ENCODE data around the gene PDSS2.
A peak's percentile ranks its signal among the peaks of the same experiment; 100 is the strongest.

Gene PDSS2, protein sequence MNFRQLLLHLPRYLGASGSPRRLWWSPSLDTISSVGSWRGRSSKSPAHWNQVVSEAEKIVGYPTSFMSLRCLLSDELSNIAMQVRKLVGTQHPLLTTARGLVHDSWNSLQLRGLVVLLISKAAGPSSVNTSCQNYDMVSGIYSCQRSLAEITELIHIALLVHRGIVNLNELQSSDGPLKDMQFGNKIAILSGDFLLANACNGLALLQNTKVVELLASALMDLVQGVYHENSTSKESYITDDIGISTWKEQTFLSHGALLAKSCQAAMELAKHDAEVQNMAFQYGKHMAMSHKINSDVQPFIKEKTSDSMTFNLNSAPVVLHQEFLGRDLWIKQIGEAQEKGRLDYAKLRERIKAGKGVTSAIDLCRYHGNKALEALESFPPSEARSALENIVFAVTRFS

DNA sequence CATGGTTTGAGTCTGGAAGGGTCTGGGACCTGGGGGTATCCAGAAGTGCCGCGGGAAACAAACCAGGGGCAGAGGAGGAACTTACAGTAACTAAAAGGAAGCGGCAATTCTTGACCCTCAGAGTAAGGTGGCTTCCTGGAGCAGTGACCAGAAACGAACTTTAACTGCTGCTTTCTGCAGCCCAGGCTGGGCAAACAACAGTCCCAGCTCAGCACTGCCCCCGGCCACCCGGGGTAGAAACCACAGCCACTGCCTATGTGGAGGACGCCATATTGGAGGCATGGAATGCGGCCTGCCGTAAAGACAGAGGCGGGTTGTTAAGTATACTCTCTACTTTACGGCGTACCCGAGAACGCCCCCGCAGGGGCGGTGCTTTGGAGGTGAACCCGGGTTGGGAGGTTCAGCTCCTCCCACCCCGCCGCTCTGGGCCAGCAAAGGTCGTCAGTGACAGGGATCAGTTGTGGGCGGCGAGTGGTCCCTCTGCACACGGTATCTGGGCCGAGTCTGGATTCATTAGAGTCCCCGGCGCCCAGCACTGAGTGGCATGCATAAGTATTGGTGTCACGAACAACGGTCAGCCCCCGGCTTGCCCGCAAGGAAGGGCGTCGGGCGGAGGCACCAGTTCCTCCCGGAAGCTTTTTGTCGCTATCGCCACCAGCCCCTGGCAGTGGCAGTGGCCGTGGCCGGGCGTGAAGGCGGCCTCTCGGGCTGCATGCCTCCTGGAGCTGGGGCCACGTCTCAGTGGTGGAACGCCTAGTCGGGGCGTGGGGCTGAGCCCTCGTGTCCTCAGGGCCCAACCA lies at the start of gene PDSS2:
Gene PDSS2, minus strand, starts transcription at position 282 of the 800 bp plus-strand sequence. Its CDS starts 279 bp downstream, at position 3.
- Histone ChIP-seq H3K4me3 (ENCODE audit: low read depth in 1 of 5, low read length in 5 of 5) (peak within 1 kb of the TSS; percentile 81 to 99 (median 91)), H3K27me3 (ENCODE audit: control insufficient read depth in 5 of 5, insufficient read depth in 4 of 5, low read length in 5 of 5) (no peaks in the 10 kb centered on the region), H3K9ac (ENCODE audit: low read length in 5 of 5) (peak within 1 kb of the TSS; percentile 81 to 99 (median 82)), H3K9me3 (ENCODE audit: control insufficient read depth in 5 of 5, low read length in 5 of 5) (no peaks in the 10 kb centered on the region), H3K27ac (ENCODE audit: low read depth, low read length) (peak within 1 kb of the TSS; percentile 91), H3K4me1 (ENCODE audit: control insufficient read depth in 5 of 5, insufficient read depth in 5 of 5, low read length in 5 of 5) (peaks cover 0 to 17% (median 15%) of the 10 kb centered on the region in 5 donors), H3K36me3 (ENCODE audit: control insufficient read depth in 5 of 5, insufficient read depth in 5 of 5, low read length in 5 of 5) (no peaks in the 10 kb centered on the region)

DNA sequence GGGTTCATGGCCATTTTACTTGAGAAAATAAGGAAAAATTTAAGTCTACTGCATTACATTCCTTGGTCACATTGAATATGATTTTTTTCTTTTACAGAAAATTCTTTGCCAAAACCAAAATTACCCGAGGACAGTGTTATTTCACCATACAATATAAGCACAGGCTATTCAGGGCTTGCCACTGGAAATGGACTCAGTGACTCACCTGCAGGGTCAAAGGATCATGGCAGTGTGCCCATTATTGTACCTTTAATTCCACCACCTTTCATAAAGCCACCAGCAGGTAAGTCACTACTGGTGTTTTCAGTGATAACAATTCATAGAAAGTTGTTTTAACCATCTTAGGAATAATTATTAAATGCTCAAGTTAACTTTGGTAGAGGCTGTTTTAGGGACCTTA lies 46.8 kb upstream of the PDSS2 start:
- H3K27me3 ChIP-seq (ENCODE audit: control insufficient read depth in 5 of 5, insufficient read depth in 4 of 5, low read length in 5 of 5), result no peaks in the 10 kb centered on the region
- H3K9me3 ChIP-seq (ENCODE audit: control insufficient read depth in 5 of 5, low read length in 5 of 5), result no peaks in the 10 kb centered on the region
- no peak overlapping the region for H3K4me3 ChIP-seq (ENCODE audit: low read depth in 1 of 5, low read length in 5 of 5)
- peaks cover 0 to 4% (median 1%) of the 10 kb centered on the region in 5 donors for H3K4me1 ChIP-seq (ENCODE audit: control insufficient read depth in 5 of 5, insufficient read depth in 5 of 5, low read length in 5 of 5)
- no peak overlapping the region for H3K9ac ChIP-seq (ENCODE audit: low read length in 5 of 5)
- H3K27ac ChIP-seq (ENCODE audit: low read depth, low read length), result no peak overlapping the region
- no peaks in the 10 kb centered on the region for H3K36me3 ChIP-seq (ENCODE audit: control insufficient read depth in 5 of 5, insufficient read depth in 5 of 5, low read length in 5 of 5)

DNA sequence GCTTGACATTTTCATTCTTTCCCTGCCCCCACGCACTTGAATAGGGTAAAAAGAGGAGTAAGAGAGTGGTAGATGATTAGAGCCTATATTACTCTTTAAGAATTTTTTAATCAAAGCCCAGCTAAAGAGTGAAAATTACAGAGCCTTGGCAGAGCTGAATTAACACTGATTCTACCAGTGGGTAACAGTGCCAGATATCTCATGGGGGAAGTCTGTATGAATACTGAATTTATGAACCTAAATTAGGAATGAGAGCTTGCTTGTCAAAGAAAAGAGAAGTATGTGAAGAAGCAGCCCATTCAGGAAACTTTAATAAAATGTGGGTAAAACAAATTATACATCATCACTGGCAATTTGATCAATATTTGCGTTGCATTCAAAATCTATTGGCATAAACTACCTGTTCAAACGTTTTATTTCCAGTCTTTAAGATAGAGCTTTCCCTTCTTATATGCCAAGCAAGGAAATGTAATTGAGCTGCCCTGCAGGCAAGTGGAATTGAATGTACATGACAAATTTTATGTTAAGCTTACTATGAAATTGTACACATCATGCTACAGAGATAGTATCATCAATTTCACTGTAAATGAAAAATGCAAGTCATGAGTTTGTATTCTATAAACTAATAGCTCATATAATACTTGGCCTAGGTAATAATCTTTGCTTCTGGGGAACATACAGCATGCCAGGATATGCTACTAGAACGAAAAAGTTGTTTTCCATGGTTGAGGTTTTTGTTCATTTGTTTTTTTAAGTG lies 45.1 kb upstream of the PDSS2 start:
- no peak overlapping the region for H3K27ac ChIP-seq (ENCODE audit: low read depth, low read length)
- H3K27me3 ChIP-seq (ENCODE audit: control insufficient read depth in 5 of 5, insufficient read depth in 4 of 5, low read length in 5 of 5), result no peaks in the 10 kb centered on the region
- H3K4me1 ChIP-seq (ENCODE audit: control insufficient read depth in 5 of 5, insufficient read depth in 5 of 5, low read length in 5 of 5), result peaks cover 0 to 3% (median 0%) of the 10 kb centered on the region in 5 donors

DNA sequence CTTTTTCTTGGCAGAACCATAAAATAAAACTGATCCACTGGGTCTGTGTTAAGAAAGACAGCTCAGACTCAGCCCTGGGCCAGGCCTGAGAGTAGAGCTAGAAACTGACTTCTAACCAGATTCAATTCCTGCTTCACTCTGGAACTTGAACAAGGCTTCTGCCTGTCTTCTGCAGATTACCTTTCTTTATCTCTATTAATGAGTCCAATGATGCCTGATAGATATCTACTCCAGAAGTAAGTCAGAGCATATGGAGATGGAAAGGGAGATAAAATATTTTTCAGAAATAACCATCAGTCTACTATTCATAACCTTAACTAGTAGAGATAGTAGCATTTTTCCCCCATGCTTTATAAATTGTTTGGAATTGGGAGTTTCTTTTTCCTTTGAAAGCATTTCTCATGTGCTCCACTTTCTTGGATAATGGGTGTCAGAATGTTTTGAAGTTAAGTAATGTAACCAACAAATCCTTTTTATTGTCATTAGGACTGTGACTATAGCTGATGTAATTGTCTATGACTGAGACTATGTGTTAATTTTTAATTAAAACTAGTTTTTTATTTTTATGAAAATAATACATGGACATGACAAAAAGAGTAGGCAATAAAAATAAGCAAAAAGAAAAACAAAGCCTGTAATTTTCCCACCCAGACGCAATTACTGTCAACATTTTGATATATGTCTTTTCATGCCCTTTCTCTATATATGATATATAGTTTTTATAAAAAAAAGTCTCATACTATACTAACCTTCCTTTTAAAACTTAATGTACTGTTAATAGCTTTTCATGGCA lies 37.7 kb upstream of the PDSS2 start:
- H3K36me3 ChIP-seq (ENCODE audit: control insufficient read depth in 5 of 5, insufficient read depth in 5 of 5, low read length in 5 of 5), result no peaks in the 10 kb centered on the region
- H3K27me3 ChIP-seq (ENCODE audit: control insufficient read depth in 5 of 5, insufficient read depth in 4 of 5, low read length in 5 of 5), result peaks cover 0 to 14% (median under 1%) of the 10 kb centered on the region in 5 donors
- no peaks in the 10 kb centered on the region for H3K9me3 ChIP-seq (ENCODE audit: control insufficient read depth in 5 of 5, low read length in 5 of 5)
- no peak overlapping the region for H3K9ac ChIP-seq (ENCODE audit: low read length in 5 of 5)
- H3K27ac ChIP-seq (ENCODE audit: low read depth, low read length), result peak overlapping the region; percentile 27
- H3K4me1 ChIP-seq (ENCODE audit: control insufficient read depth in 5 of 5, insufficient read depth in 5 of 5, low read length in 5 of 5), result peaks cover 5 to 60% (median 23%) of the 10 kb centered on the region in 5 donors
- H3K4me3 ChIP-seq (ENCODE audit: low read depth in 1 of 5, low read length in 5 of 5), result no peak overlapping the region

More for the DNA sequence above, 45.1 kb upstream of the PDSS2 start:
- H3K9ac ChIP-seq (ENCODE audit: low read length in 5 of 5), result no peak overlapping the region
- H3K36me3 ChIP-seq (ENCODE audit: control insufficient read depth in 5 of 5, insufficient read depth in 5 of 5, low read length in 5 of 5), result no peaks in the 10 kb centered on the region
- H3K4me3 ChIP-seq (ENCODE audit: low read depth in 1 of 5, low read length in 5 of 5), result no peak overlapping the region
- no peaks in the 10 kb centered on the region for H3K9me3 ChIP-seq (ENCODE audit: control insufficient read depth in 5 of 5, low read length in 5 of 5)

DNA sequence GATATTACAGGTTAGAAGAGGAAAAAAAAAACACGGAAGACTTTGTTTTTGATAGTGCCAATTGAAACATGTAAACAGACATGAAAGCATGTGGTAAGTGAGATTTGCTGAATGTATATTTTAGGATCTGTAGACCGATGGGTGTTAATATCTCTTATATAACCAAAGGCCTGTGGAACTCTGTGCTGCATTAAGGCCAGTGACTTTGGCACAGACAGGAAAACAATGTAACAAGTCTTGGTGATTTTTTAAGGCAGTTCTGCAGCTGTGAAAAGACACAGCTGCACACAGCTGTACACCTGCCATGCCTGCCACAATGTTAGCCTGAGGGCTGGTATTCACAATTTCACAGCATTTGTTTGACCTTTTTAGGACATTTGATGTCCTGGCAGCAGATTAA lies 36.6 kb upstream of the PDSS2 start:
- Histone ChIP-seq H3K4me3 (ENCODE audit: low read depth in 1 of 5, low read length in 5 of 5) (no peak overlapping the region), H3K36me3 (ENCODE audit: control insufficient read depth in 5 of 5, insufficient read depth in 5 of 5, low read length in 5 of 5) (no peaks in the 10 kb centered on the region), H3K27ac (ENCODE audit: low read depth, low read length) (peak overlapping the region; percentile 51), H3K4me1 (ENCODE audit: control insufficient read depth in 5 of 5, insufficient read depth in 5 of 5, low read length in 5 of 5) (peaks cover 5 to 71% (median 34%) of the 10 kb centered on the region in 5 donors), H3K9me3 (ENCODE audit: control insufficient read depth in 5 of 5, low read length in 5 of 5) (no peaks in the 10 kb centered on the region), H3K27me3 (ENCODE audit: control insufficient read depth in 5 of 5, insufficient read depth in 4 of 5, low read length in 5 of 5) (peaks cover 0 to 21% (median 7%) of the 10 kb centered on the region in 5 donors), H3K9ac (ENCODE audit: low read length in 5 of 5) (peak overlapping the region in 2 of 5 donors; percentile 22 to 41)

DNA sequence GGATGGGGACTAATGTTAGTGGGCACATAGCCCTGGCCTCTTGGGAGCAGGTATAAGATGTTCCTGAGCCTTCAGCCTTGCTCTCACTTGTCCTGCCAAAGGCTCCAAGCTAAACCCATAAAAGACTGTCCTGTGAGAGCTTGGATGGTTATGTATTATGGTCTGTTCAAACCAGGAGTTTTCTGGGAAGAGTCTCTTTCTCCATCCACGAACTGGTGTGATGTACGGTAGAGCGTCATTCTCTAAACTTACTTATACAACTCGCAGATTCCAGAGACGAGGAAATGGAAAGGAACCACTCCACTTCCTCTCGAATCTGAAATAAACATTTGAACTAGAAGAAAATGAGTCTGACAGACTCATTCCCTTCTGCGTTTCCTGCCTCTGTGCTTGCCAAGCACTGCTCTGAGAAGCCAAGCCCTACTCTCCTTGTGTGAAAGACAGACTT lies 35.9 kb upstream of the PDSS2 start:
- H3K36me3 ChIP-seq (ENCODE audit: control insufficient read depth in 5 of 5, insufficient read depth in 5 of 5, low read length in 5 of 5), result no peaks in the 10 kb centered on the region

DNA sequence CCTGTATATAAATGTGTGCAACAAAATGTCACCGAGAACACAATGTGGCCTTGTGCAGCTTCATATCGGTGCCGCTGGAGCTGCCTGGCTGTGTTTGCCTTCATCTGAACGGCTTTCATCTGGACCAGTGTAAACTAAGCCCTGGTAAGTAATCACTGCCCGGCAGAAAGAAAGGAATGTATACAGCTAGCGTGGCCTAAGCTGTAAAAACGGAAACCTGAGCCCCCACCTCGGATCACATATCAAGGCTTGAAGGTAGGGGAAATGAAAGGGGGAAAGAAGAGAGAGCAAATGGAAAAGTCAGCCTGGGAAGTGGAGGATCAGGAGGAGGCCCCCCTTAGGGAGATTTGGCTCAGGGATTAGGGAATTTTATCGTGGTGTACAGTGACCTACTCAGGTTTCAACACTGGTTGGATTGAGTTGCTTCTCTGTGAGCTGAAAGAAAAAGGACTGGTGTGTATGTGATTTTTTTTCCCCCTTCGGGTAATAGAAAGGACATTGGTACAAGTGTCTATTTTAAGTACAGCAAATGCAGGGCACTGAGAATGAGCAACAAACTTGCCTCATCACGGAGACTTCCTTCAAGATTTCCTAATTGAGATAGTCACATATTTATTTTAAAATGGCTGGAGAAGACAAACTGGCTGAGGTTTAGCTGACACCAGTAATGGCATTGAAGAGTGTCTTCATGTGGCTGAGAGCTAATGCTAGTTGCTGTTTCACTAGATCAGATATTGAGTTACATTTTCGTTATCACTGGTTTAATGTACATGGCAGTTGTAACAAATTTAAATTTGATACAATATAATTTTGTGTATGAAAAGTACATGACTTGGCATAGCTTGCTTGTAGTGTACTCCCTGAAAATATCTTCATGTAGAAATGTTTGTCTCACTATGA lies 34.0 kb upstream of the PDSS2 start:
- peak overlapping the region in 1 of 5 donors; percentile 53 for H3K9ac ChIP-seq (ENCODE audit: low read length in 5 of 5)
- H3K27ac ChIP-seq (ENCODE audit: low read depth, low read length), result peak overlapping the region; percentile 47
- peaks cover 0 to 30% (median 10%) of the 10 kb centered on the region in 5 donors for H3K27me3 ChIP-seq (ENCODE audit: control insufficient read depth in 5 of 5, insufficient read depth in 4 of 5, low read length in 5 of 5)
- H3K9me3 ChIP-seq (ENCODE audit: control insufficient read depth in 5 of 5, low read length in 5 of 5), result no peaks in the 10 kb centered on the region
- H3K36me3 ChIP-seq (ENCODE audit: control insufficient read depth in 5 of 5, insufficient read depth in 5 of 5, low read length in 5 of 5), result no peaks in the 10 kb centered on the region
- peaks cover 8 to 78% (median 54%) of the 10 kb centered on the region in 5 donors for H3K4me1 ChIP-seq (ENCODE audit: control insufficient read depth in 5 of 5, insufficient read depth in 5 of 5, low read length in 5 of 5)
- peak overlapping the region in 3 of 5 donors; percentile 27 to 52 (median 48) for H3K4me3 ChIP-seq (ENCODE audit: low read depth in 1 of 5, low read length in 5 of 5)

More for the DNA sequence above, 35.9 kb upstream of the PDSS2 start:
- Histone ChIP-seq H3K9me3 (ENCODE audit: control insufficient read depth in 5 of 5, low read length in 5 of 5) (no peaks in the 10 kb centered on the region), H3K9ac (ENCODE audit: low read length in 5 of 5) (peak overlapping the region in 4 of 5 donors; percentile 22 to 54 (median 42)), H3K27me3 (ENCODE audit: control insufficient read depth in 5 of 5, insufficient read depth in 4 of 5, low read length in 5 of 5) (peaks cover 0 to 24% (median 7%) of the 10 kb centered on the region in 5 donors), H3K27ac (ENCODE audit: low read depth, low read length) (peak overlapping the region; percentile 51), H3K4me3 (ENCODE audit: low read depth in 1 of 5, low read length in 5 of 5) (peak overlapping the region in 3 of 5 donors; percentile 11 to 49 (median 26)), H3K4me1 (ENCODE audit: control insufficient read depth in 5 of 5, insufficient read depth in 5 of 5, low read length in 5 of 5) (peaks cover 5 to 79% (median 41%) of the 10 kb centered on the region in 5 donors)

DNA sequence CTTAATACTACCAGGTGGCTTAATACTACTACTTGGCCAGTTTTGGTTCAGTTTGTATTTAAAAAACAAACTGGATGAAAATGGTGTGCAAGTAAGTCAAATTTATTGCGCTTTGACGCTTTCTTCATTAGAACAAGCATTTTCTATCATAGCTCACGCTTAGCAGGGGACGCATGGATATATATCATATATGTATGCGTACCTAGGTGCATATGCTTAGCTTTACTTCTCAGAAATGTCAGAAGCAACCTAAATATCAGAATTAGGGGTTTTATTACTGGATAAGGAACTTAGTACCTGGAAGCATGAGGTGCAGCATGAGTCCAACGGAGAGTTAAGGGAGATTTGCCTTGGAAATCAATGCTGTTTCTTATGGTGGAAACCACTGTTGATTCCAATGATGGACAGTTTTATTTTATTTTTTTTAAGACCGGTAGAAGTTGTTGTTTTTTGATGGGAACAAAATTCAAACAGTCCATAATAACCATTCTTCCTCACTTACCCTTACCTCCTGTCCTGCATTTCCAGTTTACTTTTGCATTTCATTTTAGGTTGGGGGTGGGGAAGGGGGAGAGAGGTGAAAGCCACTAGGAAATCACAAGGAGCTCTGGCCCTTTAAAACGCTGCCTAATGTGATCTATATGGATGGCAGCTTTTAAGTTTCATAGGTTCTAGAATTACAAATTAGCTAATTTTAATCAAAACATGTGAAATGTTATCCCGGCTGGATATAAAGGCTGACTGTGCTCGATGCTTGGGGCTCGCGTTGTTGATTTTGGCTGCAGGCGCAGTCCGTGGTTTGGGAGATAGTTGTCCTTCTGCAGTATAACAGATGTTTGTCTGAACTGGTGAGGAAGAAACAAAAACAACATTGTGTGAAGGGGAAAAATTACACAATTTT lies 32.6 kb upstream of the PDSS2 start:
- H3K4me1 ChIP-seq (ENCODE audit: control insufficient read depth in 5 of 5, insufficient read depth in 5 of 5, low read length in 5 of 5), result peaks cover 8 to 81% (median 56%) of the 10 kb centered on the region in 5 donors
- no peak overlapping the region for H3K9ac ChIP-seq (ENCODE audit: low read length in 5 of 5)

More for the DNA sequence above, 32.6 kb upstream of the PDSS2 start:
- Histone ChIP-seq H3K27ac (ENCODE audit: low read depth, low read length) (no peak overlapping the region), H3K27me3 (ENCODE audit: control insufficient read depth in 5 of 5, insufficient read depth in 4 of 5, low read length in 5 of 5) (peaks cover 0 to 36% (median 13%) of the 10 kb centered on the region in 5 donors), H3K36me3 (ENCODE audit: control insufficient read depth in 5 of 5, insufficient read depth in 5 of 5, low read length in 5 of 5) (no peaks in the 10 kb centered on the region), H3K4me3 (ENCODE audit: low read depth in 1 of 5, low read length in 5 of 5) (peak overlapping the region; percentile 52 to 78 (median 75)), H3K9me3 (ENCODE audit: control insufficient read depth in 5 of 5, low read length in 5 of 5) (no peaks in the 10 kb centered on the region)
